Pons (tissue), 1 donor: ENCODE data around the gene HELZ.

Experiments
- DNase-seq: peaks from one replicate; pipeline ENCODE4 v3.0.0-alpha.2; 2016; ENCODE audit warnings: low spot score

The HELZ gene

DNA sequence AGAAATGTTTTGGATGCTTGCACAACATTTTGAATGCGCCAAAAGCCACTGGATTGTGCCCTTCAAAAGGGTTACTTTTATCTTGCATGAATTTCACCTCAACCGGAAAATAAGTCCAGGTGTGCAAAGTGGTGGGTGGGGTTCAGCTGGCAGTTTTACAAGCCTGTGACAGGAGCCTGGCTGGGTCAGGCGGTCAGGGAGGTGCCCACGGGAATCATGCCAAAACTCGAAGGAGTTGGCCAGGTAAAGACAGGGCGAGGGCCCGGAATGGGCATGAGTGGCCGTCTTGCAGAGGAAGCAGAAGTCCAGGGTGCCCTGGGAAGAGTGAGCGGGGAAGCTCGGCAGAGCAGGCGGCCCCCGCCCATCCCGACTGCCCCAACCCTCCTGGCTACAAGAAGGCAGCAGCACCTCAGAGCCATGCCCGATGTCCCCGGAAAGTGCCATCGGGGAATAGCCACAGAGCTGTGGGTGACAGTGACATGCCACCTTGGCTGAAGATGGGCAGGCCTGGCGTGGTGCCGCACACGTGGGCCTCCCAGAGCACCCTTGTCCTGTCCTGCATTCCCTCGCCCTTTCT is 219.7 kb downstream of the HELZ start:
- DNase-seq = no peak

DNA sequence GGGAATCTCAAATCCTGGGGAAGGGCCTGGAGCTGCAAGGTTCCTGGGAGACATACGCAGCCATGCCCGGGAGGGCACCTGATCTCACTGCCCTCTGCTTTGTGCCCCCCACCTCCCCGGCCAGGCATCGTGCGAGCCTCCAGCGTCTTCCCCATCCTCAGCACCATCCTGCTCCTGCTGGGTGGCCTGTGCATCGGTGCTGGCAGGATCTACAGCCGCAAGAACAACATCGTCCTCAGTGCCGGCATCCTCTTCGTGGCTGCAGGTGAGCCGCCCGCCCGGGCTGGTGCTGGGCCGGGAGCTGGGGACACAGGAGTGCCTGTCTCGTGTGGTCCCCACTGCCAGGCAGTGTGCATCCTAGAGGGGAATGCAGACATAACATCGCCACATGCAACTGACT is 220.3 kb downstream of the HELZ start:
- DNase-seq = no peak

DNA sequence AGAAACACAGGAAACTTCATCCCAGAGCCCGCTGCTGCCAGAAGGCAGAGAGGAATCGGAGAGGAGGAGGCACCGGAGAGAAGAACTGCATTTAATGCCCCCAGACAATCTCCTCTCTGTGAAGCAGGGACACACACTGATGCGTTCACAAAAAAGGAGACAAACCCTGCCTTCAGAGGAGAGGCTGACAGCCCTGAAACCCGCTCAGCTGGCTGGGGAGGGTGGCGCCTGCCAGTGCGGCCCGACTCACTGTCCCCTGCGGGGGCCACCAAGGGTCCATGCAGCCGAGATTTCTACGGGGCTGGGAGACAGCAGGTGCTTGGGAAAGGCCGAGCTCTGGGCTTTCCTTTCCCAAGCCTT is 222.6 kb downstream of the HELZ start:
- peak; percentile 57 for DNase-seq

DNA sequence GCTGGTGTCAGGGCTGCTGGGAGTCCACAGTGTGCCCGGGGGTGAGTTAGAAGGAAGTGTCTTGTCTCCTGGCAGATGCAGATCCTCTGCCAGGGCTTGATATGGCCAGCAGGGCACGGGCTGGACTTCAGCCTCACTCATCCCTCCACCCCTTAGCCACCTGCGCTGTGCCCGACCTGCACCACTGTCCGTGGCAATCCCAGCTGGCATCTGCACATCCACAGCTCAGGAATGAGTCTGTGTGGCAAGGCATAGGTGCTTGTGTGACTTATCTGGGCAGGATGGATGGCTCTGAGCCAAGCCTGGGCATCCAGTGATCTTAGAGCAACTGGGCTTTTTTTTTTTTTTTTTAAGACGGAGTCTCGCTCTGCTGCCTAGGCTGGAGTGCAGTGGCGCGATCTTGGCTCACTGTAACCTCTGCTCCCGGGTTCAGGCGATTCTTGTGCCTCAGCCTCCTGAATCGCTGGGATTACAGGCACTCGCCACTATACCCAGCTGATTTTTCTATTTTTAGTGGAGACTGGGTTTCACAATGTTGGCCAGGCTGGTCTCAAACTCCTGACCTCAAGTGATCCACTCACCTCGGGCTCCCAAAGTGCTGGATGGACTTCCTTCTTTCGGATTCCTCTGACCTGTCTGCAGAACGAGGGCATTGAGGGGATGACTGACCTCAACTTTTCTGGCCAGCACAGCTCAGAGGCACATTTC is 223.1 kb downstream of the HELZ start:
- DNase-seq = no peak

DNA sequence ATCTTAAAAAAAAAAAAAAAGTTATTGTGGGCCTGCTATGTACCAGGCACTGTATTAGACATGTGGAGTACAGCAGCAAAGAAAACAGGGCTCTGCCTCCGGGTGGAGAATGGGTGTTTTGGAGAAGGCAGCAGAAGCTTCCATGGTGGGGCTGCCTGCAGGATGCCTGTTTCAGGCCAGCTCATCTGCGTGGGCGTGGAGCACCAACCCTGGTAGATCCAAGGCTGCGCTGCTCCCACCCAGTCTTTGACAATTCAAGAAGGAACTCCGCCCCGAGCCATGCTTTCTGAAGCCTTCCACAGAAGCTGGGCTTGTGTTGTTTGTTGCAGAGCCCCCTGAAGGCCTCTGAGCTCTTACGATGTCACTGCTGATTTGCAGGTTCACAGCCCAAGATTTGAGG is 223.8 kb downstream of the HELZ start:
- DNase-seq = no peak
